GM23248 (cell line): Measurements from ENCODE around the gene HSF2BP. TPM values are rescaled to one million over a fixed set of nuclear protein-coding genes. Genes with fewer than 3 reads are reported as not detected.
A peak's percentile ranks its signal among the peaks of the same experiment; 100 is the strongest.

Experiments used
- DNase-seq: peaks from one replicate; pipeline ENCODE4 v3.0.0-alpha.2; 2015
- H2AFZ ChIP-seq: fragments of 200-600 bp; sonication (generic); 2 replicates; pipeline ENCODE4 v1.6.1; 2016; ENCODE audit warnings: antibody characterized with exemption
- H3F3A ChIP-seq: fragments of 200-600 bp; sonication (generic); 2 replicates; pipeline ENCODE4 v1.6.1; 2016; ENCODE audit warnings: mild to moderate bottlenecking, antibody characterized with exemption, mixed run types; ENCODE audit not compliant: insufficient read depth
- H3K27ac ChIP-seq: fragments of 200-600 bp; sonication (generic); 2 replicates; pipeline ENCODE4 v1.5.1; 2016; ENCODE audit warnings: mild to moderate bottlenecking
- H3K27me3 ChIP-seq: fragments of 200-600 bp; sonication (generic); replicated peaks from 2 replicates; pipeline ENCODE4 v1.6.1; 2016; ENCODE audit warnings: mild to moderate bottlenecking; ENCODE audit not compliant: insufficient read depth
- H3K36me3 ChIP-seq: fragments of 200-600 bp; sonication (generic); 2 replicates; pipeline ENCODE4 v1.6.1; 2016; ENCODE audit warnings: low read depth, mild to moderate bottlenecking
- H3K4me1 ChIP-seq: fragments of 200-600 bp; sonication (generic); 2 replicates; pipeline ENCODE4 v1.6.1; 2016; ENCODE audit warnings: mild to moderate bottlenecking; ENCODE audit not compliant: insufficient read depth
- H3K4me2 ChIP-seq: fragments of 200-600 bp; sonication (generic); one replicate; pipeline ENCODE4 v1.6.1; 2016; ENCODE audit warnings: mild to moderate bottlenecking; ENCODE audit not compliant: unreplicated experiment
- H3K4me3 ChIP-seq: fragments of 200-600 bp; sonication (generic); 2 replicates; pipeline ENCODE4 v1.5.1; 2016; ENCODE audit warnings: mild to moderate bottlenecking
- H3K79me2 ChIP-seq: fragments of 200-600 bp; sonication (generic); 2 replicates; pipeline ENCODE4 v1.6.1; 2016; ENCODE audit warnings: mild to moderate bottlenecking; ENCODE audit not compliant: insufficient read depth
- H3K9ac ChIP-seq: fragments of 200-600 bp; sonication (generic); 2 replicates; pipeline ENCODE4 v1.6.1; 2016; ENCODE audit warnings: mild to moderate bottlenecking
- H3K9me2 ChIP-seq: fragments of 200-600 bp; sonication (generic); 2 replicates; pipeline ENCODE4 v1.6.1; 2016; ENCODE audit warnings: mixed run types, mild to moderate bottlenecking, moderate library complexity; ENCODE audit not compliant: insufficient read depth
- H3K9me3 ChIP-seq: fragments of 200-600 bp; sonication (generic); one replicate; pipeline ENCODE4 v1.6.1; 2017; ENCODE audit warnings: low read depth
- H4K20me1 ChIP-seq: fragments of 200-600 bp; sonication (generic); 2 replicates; pipeline ENCODE4 v1.6.0; 2016; ENCODE audit not compliant: insufficient read depth
- EZH2 ChIP-seq: fragments of 200-600 bp; sonication (generic); IDR thresholded peaks from 2 replicates; pipeline ENCODE4 v1.6.1; 2018; ENCODE audit warnings: antibody characterized with exemption, mild to moderate bottlenecking; ENCODE audit not compliant: insufficient read depth, poor library complexity, severe bottlenecking
- EZH2phosphoT487 ChIP-seq: fragments of 200-600 bp; sonication (generic); IDR thresholded peaks from 2 replicates; pipeline ENCODE4 v1.6.1; 2018; ENCODE audit warnings: antibody characterized with exemption, moderate library complexity, mild to moderate bottlenecking, low read depth; ENCODE audit not compliant: insufficient read depth
- WGBS, 2 experiments: methylation state at CpG; one replicate each; pipeline ENCODE4 v1.1.6; 2015 to 2017; ENCODE audit warnings: low lambda C conversion rate in 2 of 2, low coverage in 1 of 2; ENCODE audit errors: missing lambda C conversion rate in 2 of 2; 5-methylcytosine and 5-hydroxymethylcytosine counted together
- in situ Hi-C: fragments of 300-500 bp; cut with MboI; formaldehyde crosslinking; loops from 2 replicates; pipeline ENCODE4 v1.15.0; 2020
- polyA plus RNA-seq: library from polyadenylated mRNA; unstranded; fragments of >200 nt; fragmentation: Nextera tagmentation; extraction: Ambion mirVana; gene quantifications from 2 replicates; pipeline ENCODE4 v1.2.1, GENCODE V29; 2016
- total RNA-seq: library from RNA; depleted of rRNA; stranded (reverse); fragments of >200 nt; shearing (Covaris generic); gene quantifications from 2 replicates; pipeline ENCODE4 v1.2.3, GENCODE V29; 2014

HSF2BP gene
- total and polyA plus RNA-seq, 2 experiments from 2014 or later: 1.6 to 4.8 TPM

- Histone ChIP-seq H3F3A (peaks cover 13% of the 10 kb centered on the region), H3K36me3 (no peaks in the 10 kb centered on the region), H3K4me1 (peaks cover 27% of the 10 kb centered on the region), H3K4me3 (no peak overlapping the region), H3K27ac (peak overlapping the region; percentile 63), H3K27me3 (no peaks in the 10 kb centered on the region), H3K9me2 (no peaks in the 10 kb centered on the region), H3K9ac (0 out of 2 replicates have a peak overlapping the region, but pooled peaks have one; percentile 18), H4K20me1 (no peaks in the 10 kb centered on the region), H2AFZ (no peak overlapping the region), H3K79me2 (no peaks in the 10 kb centered on the region), H3K9me3 (no peaks in the 10 kb centered on the region), H3K4me2 (peak overlapping the region; percentile 17)
- 87 to 94% methylated on average over 4 of the region's 4 CpGs for WGBS, 2 experiments
- in situ Hi-C loops: no loop called here
- TF ChIP-seq EZH2phosphoT487 (no peak), EZH2 (no peak)
- DNase-seq: no peak
These were observed 73.8 kb downstream of the HSF2BP start for GRCh38 chr21:43585514-43585913.

- WGBS, 2 experiments: 87 to 94% methylated on average over 3 of the region's 3 CpGs
- no peaks in the 10 kb centered on the region for H3K79me2 ChIP-seq
- no peak overlapping the region for H3K27ac ChIP-seq
- no peak for DNase-seq
- H4K20me1 ChIP-seq: no peaks in the 10 kb centered on the region
- H3K4me2 ChIP-seq: no peak overlapping the region
- in situ Hi-C loops: no loop called here
- no peaks in the 10 kb centered on the region for H3K27me3 ChIP-seq
- peaks cover 20% of the 10 kb centered on the region for H3K4me1 ChIP-seq
- H3K36me3 ChIP-seq: no peaks in the 10 kb centered on the region
- H3K9me3 ChIP-seq: no peaks in the 10 kb centered on the region
- H3K9ac ChIP-seq: no peak overlapping the region
- H3K4me3 ChIP-seq: no peak overlapping the region
- no peaks in the 10 kb centered on the region for H3K9me2 ChIP-seq
- 0 out of 2 replicates have a peak, but pooled peaks cover 2% of the 10 kb centered on the region for H3F3A ChIP-seq
- H2AFZ ChIP-seq: no peak overlapping the region
- no peak for TF ChIP-seq EZH2
- TF ChIP-seq EZH2phosphoT487: no peak
These were observed 77.8 kb downstream of the HSF2BP start for GRCh38 chr21:43581453-43581852.

GRCh38 chr21:43578677-43579303, 80.5 kb downstream of the HSF2BP start:
- no peaks in the 10 kb centered on the region for H3K36me3 ChIP-seq
- no peaks in the 10 kb centered on the region for H3K27me3 ChIP-seq
- no peaks in the 10 kb centered on the region for H4K20me1 ChIP-seq
- no peaks in the 10 kb centered on the region for H3K9me2 ChIP-seq
- H3K4me3 ChIP-seq: no peak overlapping the region
- no peak overlapping the region for H3K27ac ChIP-seq
- WGBS, 2 experiments: 28 to 31% methylated on average over 6 of the region's 6 CpGs
- peak; percentile 50 for DNase-seq
- in situ Hi-C loops: no loop called here
- H3K4me2 ChIP-seq: peak overlapping the region; percentile 8
- H3K4me1 ChIP-seq: peaks cover 11% of the 10 kb centered on the region; the same call in 1 of the 2 replicates
- H2AFZ ChIP-seq: no peak overlapping the region
- no peaks in the 10 kb centered on the region for H3K79me2 ChIP-seq
- no peaks in the 10 kb centered on the region for H3K9me3 ChIP-seq
- TF ChIP-seq EZH2 (no peak), EZH2phosphoT487 (0 out of 2 replicates have a peak, but pooled peaks have one; percentile 51)
- no peaks in the 10 kb centered on the region for H3F3A ChIP-seq
- H3K9ac ChIP-seq: no peak overlapping the region

GRCh38 chr21:43575473-43575844, 83.8 kb downstream of the HSF2BP start:
- no peak overlapping the region for H3K9ac ChIP-seq
- H3K27me3 ChIP-seq: no peaks in the 10 kb centered on the region
- H3K36me3 ChIP-seq: no peaks in the 10 kb centered on the region
- H3K9me3 ChIP-seq: no peaks in the 10 kb centered on the region
- peaks cover 11% of the 10 kb centered on the region; the same call in 1 of the 2 replicates for H3K4me1 ChIP-seq
- 95 to 97% methylated on average over 3 of the region's 3 CpGs for WGBS, 2 experiments
- H3K9me2 ChIP-seq: no peaks in the 10 kb centered on the region
- no peak for DNase-seq
- TF ChIP-seq EZH2phosphoT487 (no peak), EZH2 (no peak)
- H3F3A ChIP-seq: no peaks in the 10 kb centered on the region
- no peak overlapping the region for H3K27ac ChIP-seq
- H3K4me2 ChIP-seq: no peak overlapping the region
- no peaks in the 10 kb centered on the region for H3K79me2 ChIP-seq
- in situ Hi-C loops: no loop called here
- no peak overlapping the region for H3K4me3 ChIP-seq
- H4K20me1 ChIP-seq: no peaks in the 10 kb centered on the region
- H2AFZ ChIP-seq: no peak overlapping the region
